GM23338 (cell line): ENCODE data around the gene ZFHX2. TPM values are rescaled to one million over a fixed set of nuclear protein-coding genes. Genes with fewer than 3 reads are reported as not detected.

Experiments used
- ATAC-seq: fragments of 200-7000 bp; cut with Tn5 transposase; 3 replicates; pipeline ENCODE4 v1.9.1; 2020
- DNase-seq: peaks from one replicate; pipeline ENCODE4 v3.0.0-alpha.2; 2015; ENCODE audit warnings: low spot score
- H2AFZ ChIP-seq: fragments of 200-600 bp; sonication (generic); 2 replicates; pipeline ENCODE4 v1.8.0; 2016; ENCODE audit warnings: antibody characterized with exemption, mild to moderate bottlenecking, moderate library complexity
- H3F3A ChIP-seq: fragments of 200-600 bp; sonication (generic); replicated peaks from 2 replicates; pipeline ENCODE4 v1.8.0; 2017; ENCODE audit warnings: antibody characterized with exemption, mixed run types, low read depth
- H3K27ac ChIP-seq: fragments of 200-600 bp; sonication (generic); 2 replicates; pipeline ENCODE4 v1.6.1; 2016; ENCODE audit warnings: low read depth
- H3K27me3 ChIP-seq: fragments of 200-600 bp; sonication (generic); 2 replicates; pipeline ENCODE4 v1.8.0; 2016; ENCODE audit warnings: mild to moderate bottlenecking, mixed run types, moderate library complexity; ENCODE audit not compliant: insufficient read depth
- H3K36me3 ChIP-seq: fragments of 200-600 bp; sonication (generic); 2 replicates; pipeline ENCODE4 v1.8.0; 2016; ENCODE audit warnings: mild to moderate bottlenecking; ENCODE audit not compliant: insufficient read depth
- H3K4me1 ChIP-seq: fragments of 200-600 bp; sonication (generic); 2 replicates; pipeline ENCODE4 v1.8.0; 2016; ENCODE audit warnings: mild to moderate bottlenecking, moderate library complexity; ENCODE audit not compliant: insufficient read depth
- H3K4me2 ChIP-seq: fragments of 200-600 bp; sonication (generic); 2 replicates; pipeline ENCODE4 v1.7.1; 2017; ENCODE audit warnings: mixed run types
- H3K4me3 ChIP-seq: fragments of 200-600 bp; sonication (generic); 2 replicates; pipeline ENCODE4 v1.6.1; 2016; ENCODE audit warnings: mixed run types
- H3K79me2 ChIP-seq: fragments of 200-600 bp; sonication (generic); replicated peaks from 2 replicates; pipeline ENCODE4 v1.8.0; 2017; ENCODE audit warnings: mild to moderate bottlenecking; ENCODE audit not compliant: insufficient read depth
- H3K9me2 ChIP-seq: fragments of 200-600 bp; sonication (generic); 2 replicates; pipeline ENCODE4 v1.8.0; 2017; ENCODE audit not compliant: insufficient read depth
- H4K20me1 ChIP-seq: fragments of 200-600 bp; sonication (generic); replicated peaks from 2 replicates; pipeline ENCODE4 v1.8.0; 2017; ENCODE audit warnings: mild to moderate bottlenecking; ENCODE audit not compliant: insufficient read depth
- H3K27ac Mint-ChIP-seq: 2 replicates; pipeline ENCODE4 v1.8.0; 2020; ENCODE audit warnings: inconsistent platforms, mild to moderate bottlenecking, moderate library complexity, mixed read lengths
- H3K27me3 Mint-ChIP-seq: 3 replicates; pipeline ENCODE4 v1.8.0; 2022; ENCODE audit warnings: low read depth, mild to moderate bottlenecking, moderate library complexity, mixed read lengths, inconsistent platforms; ENCODE audit not compliant: insufficient read depth, poor library complexity
- H3K36me3 Mint-ChIP-seq: 3 replicates; pipeline ENCODE4 v1.8.0; 2021; ENCODE audit warnings: low read depth, mild to moderate bottlenecking, inconsistent platforms, moderate library complexity, mixed read lengths
- H3K4me1 Mint-ChIP-seq: 3 replicates; pipeline ENCODE4 v1.8.0; 2020; ENCODE audit warnings: mild to moderate bottlenecking, inconsistent platforms, mixed read lengths
- H3K4me3 Mint-ChIP-seq: 3 replicates; pipeline ENCODE4 v1.8.0; 2021; ENCODE audit warnings: moderate library complexity, mild to moderate bottlenecking, inconsistent platforms, mixed read lengths
- H3K9me3 Mint-ChIP-seq: 3 replicates; pipeline ENCODE4 v1.8.0; 2020; ENCODE audit warnings: moderate library complexity, mild to moderate bottlenecking, inconsistent platforms, mixed read lengths
- CREB1 ChIP-seq: fragments of 250-450 bp; sonication (Bioruptor Pico); IDR thresholded peaks from 2 replicates; pipeline ENCODE4 v1.5.0; 2020; ENCODE audit warnings: low read depth, mild to moderate bottlenecking, moderate library complexity
- EZH2phosphoT487 ChIP-seq: fragments of 200-600 bp; sonication (generic); IDR thresholded peaks from one replicate; pipeline ENCODE4 v1.8.1; 2018; ENCODE audit warnings: antibody characterized with exemption; ENCODE audit not compliant: unreplicated experiment
- NANOG ChIP-seq: IDR thresholded peaks from 2 replicates; pipeline ENCODE4 v1.6.1; 2016; ENCODE audit warnings: antibody characterized with exemption, borderline replicate concordance
- STAT1 ChIP-seq: IDR thresholded peaks from one replicate; pipeline ENCODE4 v1.6.1; 2016; ENCODE audit warnings: antibody characterized with exemption; ENCODE audit not compliant: unreplicated experiment
- polyA plus RNA-seq: library from polyadenylated mRNA; unstranded; fragments of >200 nt; fragmentation: Nextera tagmentation; extraction: Ambion mirVana; gene quantifications from 2 replicates; pipeline ENCODE4 v1.2.1, GENCODE V29; 2016
- total RNA-seq: library from RNA; depleted of rRNA; stranded (reverse); fragments of >200 nt; shearing (Covaris generic); gene quantifications from 2 replicates; pipeline ENCODE4 v1.2.3, GENCODE V29; 2014
- TF ChIP-seq, protein P1 (sequence below): IDR thresholded peaks from 2 replicates; pipeline ENCODE4 v1.6.1; 2016; ENCODE audit warnings: antibody characterized with exemption
- TF ChIP-seq, protein P2 (sequence below), 2 experiments: fragments of 200-600 bp in 1 of 2; sonication (generic) in 1 of 2; conservative IDR thresholded peaks; 2 replicates each; pipeline versions ENCODE4 v1.5.1 to v1.6.1; 2016 to 2017; ENCODE audit warnings: antibody characterized with exemption in 2 of 2, low read depth in 2 of 2, mild to moderate bottlenecking in 2 of 2, moderate library complexity in 1 of 2

The ZFHX2 gene
- total and polyA plus RNA-seq, 2 experiments from 2014 or later: 11.6 to 18.5 TPM

- TF ChIP-seq, protein P1, sequence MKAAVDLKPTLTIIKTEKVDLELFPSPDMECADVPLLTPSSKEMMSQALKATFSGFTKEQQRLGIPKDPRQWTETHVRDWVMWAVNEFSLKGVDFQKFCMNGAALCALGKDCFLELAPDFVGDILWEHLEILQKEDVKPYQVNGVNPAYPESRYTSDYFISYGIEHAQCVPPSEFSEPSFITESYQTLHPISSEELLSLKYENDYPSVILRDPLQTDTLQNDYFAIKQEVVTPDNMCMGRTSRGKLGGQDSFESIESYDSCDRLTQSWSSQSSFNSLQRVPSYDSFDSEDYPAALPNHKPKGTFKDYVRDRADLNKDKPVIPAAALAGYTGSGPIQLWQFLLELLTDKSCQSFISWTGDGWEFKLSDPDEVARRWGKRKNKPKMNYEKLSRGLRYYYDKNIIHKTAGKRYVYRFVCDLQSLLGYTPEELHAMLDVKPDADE: no peak
- no peak for TF ChIP-seq STAT1
- no peak for TF ChIP-seq EZH2phosphoT487
- TF ChIP-seq NANOG: no peak
- TF ChIP-seq, protein P2, sequence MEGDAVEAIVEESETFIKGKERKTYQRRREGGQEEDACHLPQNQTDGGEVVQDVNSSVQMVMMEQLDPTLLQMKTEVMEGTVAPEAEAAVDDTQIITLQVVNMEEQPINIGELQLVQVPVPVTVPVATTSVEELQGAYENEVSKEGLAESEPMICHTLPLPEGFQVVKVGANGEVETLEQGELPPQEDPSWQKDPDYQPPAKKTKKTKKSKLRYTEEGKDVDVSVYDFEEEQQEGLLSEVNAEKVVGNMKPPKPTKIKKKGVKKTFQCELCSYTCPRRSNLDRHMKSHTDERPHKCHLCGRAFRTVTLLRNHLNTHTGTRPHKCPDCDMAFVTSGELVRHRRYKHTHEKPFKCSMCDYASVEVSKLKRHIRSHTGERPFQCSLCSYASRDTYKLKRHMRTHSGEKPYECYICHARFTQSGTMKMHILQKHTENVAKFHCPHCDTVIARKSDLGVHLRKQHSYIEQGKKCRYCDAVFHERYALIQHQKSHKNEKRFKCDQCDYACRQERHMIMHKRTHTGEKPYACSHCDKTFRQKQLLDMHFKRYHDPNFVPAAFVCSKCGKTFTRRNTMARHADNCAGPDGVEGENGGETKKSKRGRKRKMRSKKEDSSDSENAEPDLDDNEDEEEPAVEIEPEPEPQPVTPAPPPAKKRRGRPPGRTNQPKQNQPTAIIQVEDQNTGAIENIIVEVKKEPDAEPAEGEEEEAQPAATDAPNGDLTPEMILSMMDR (conservative IDR thresholded peaks at IDR 0.05; ENCODE audit: low read depth in 2 of 2): no peak
Measured at GRCh38 chr14:23524954-23525353, 26.6 kb downstream of the ZFHX2 start (continued).

- Mint-ChIP-seq H3K27ac (no peak overlapping the region), H3K27me3 (peaks cover 15% of the 10 kb centered on the region)
- no peak overlapping the region for H2AFZ ChIP-seq
Measured at GRCh38 chr14:23523229-23524016, 28.1 kb downstream of the ZFHX2 start.

More at GRCh38 chr14:23523229-23524016, 28.1 kb downstream of the ZFHX2 start:
- no peaks in the 10 kb centered on the region for H4K20me1 ChIP-seq
- ATAC-seq (no peak), DNase-seq (no peak)
- H3F3A ChIP-seq: no peaks in the 10 kb centered on the region; the same call in 1 of the 2 replicates
- no peak overlapping the region for H3K4me3 Mint-ChIP-seq
- no peak overlapping the region for H3K4me2 ChIP-seq
- TF ChIP-seq CREB1 (CRISPR knock-in tag) (no peak), STAT1 (no peak), NANOG (no peak)
- TF ChIP-seq, protein P2 (conservative IDR thresholded peaks at IDR 0.05; ENCODE audit: low read depth in 2 of 2): no peak
- no peaks in the 10 kb centered on the region; the same call in 2 of the 3 replicates for H3K9me3 Mint-ChIP-seq
- H3K9me2 ChIP-seq: no peaks in the 10 kb centered on the region
- peaks cover 23% of the 10 kb centered on the region for H3K4me1 ChIP-seq
- no peaks in the 10 kb centered on the region for H3K27me3 ChIP-seq
- no peak overlapping the region for H3K4me3 ChIP-seq
- H3K36me3 ChIP-seq: no peaks in the 10 kb centered on the region; the same call in 1 of the 2 replicates
- peaks cover 60% of the 10 kb centered on the region for H3K36me3 Mint-ChIP-seq
- peaks cover 54% of the 10 kb centered on the region for H3K4me1 Mint-ChIP-seq
- H3K79me2 ChIP-seq: no peaks in the 10 kb centered on the region
- H3K27ac ChIP-seq: no peak overlapping the region
